OCI-LY7 (cell line): ENCODE results near the gene ZNF555. TPM values are rescaled to one million over a fixed set of nuclear protein-coding genes. Genes with fewer than 3 reads are reported as not detected.
"Not testable (repeated sequence)": the region's sequence is repeated elsewhere in the genome, so short reads cannot be mapped to it uniquely, and the experiment has no call there.

ENCODE experiments used
- BruUV-seq: library from RNA; stranded (reverse); fragments of 400-500 nt; replicated peaks from 2 replicates; lab custom pipeline; 2021; lab: Mats Ljungman, UMichigan
- CTCF ChIA-PET: fragments of 300-600 bp; sonication (Branson Sonifier 250); formaldehyde crosslinking; loops from one replicate; lab custom pipeline; 2022; ENCODE audit warnings: antibody characterized with exemption; ENCODE audit not compliant: unreplicated experiment; lab: Charles Lee
- POLR2A ChIA-PET: fragments of 300-600 bp; sonication (Branson Sonifier 250); formaldehyde crosslinking; loops from one replicate; lab custom pipeline; 2022; ENCODE audit warnings: antibody characterized with exemption; lab: Charles Lee
- DNase-seq: peaks from one replicate; pipeline ENCODE4 v3.0.0-alpha.2; 2015; ENCODE audit warnings: low spot score
- H2AFZ ChIP-seq: fragments of 200-600 bp; sonication (generic), shearing (Covaris generic); 2 replicates; pipeline ENCODE4 v1.6.1; 2014; ENCODE audit warnings: mild to moderate bottlenecking, antibody characterized with exemption, low read length, moderate library complexity
- H3K27ac ChIP-seq: fragments of 200-600 bp; sonication (generic); 2 replicates; pipeline ENCODE4 v1.5.1; 2014; ENCODE audit warnings: mixed run types, low read depth, mild to moderate bottlenecking, moderate library complexity, low read length, inconsistent platforms; ENCODE audit not compliant: poor library complexity, severe bottlenecking
- H3K36me3 ChIP-seq: fragments of 200-600 bp; sonication (generic); 2 replicates; pipeline ENCODE4 v1.6.1; 2014; ENCODE audit warnings: mild to moderate bottlenecking, antibody characterized with exemption, low read length, moderate library complexity, mixed read lengths; ENCODE audit not compliant: insufficient read depth
- H3K4me1 ChIP-seq: fragments of 200-600 bp; sonication (generic); 2 replicates; pipeline ENCODE4 v1.5.1; 2014; ENCODE audit warnings: mild to moderate bottlenecking, low read length; ENCODE audit not compliant: insufficient read depth, poor library complexity, severe bottlenecking
- H3K4me2 ChIP-seq: fragments of 200-600 bp; sonication (generic); 2 replicates; pipeline ENCODE4 v1.6.1; 2014; ENCODE audit warnings: mild to moderate bottlenecking, low read length
- H3K4me3 ChIP-seq: fragments of 200-600 bp; sonication (generic); 2 replicates; pipeline ENCODE4 v1.5.1; 2014; ENCODE audit warnings: mild to moderate bottlenecking, low read depth, low read length; ENCODE audit not compliant: poor library complexity, severe bottlenecking
- H3K79me2 ChIP-seq: fragments of 200-600 bp; sonication (generic); 2 replicates; pipeline ENCODE4 v1.6.1; 2016; ENCODE audit warnings: low read depth, mild to moderate bottlenecking, low read length, moderate library complexity, mixed read lengths; ENCODE audit not compliant: insufficient read depth
- H3K9me2 ChIP-seq: fragments of 200-600 bp; sonication (generic); 2 replicates; pipeline ENCODE4 v1.6.1; 2016; ENCODE audit warnings: mild to moderate bottlenecking, low read length, mixed read lengths; ENCODE audit not compliant: insufficient read depth
- H3K9me3 ChIP-seq: fragments of 200-600 bp; sonication (generic); 2 replicates; pipeline ENCODE4 v1.6.1; 2014; ENCODE audit warnings: mild to moderate bottlenecking, mixed run types, low read length, mixed read lengths
- H4K20me1 ChIP-seq: fragments of 200-600 bp; sonication (generic); 2 replicates; pipeline ENCODE4 v1.6.1; 2014; ENCODE audit warnings: mild to moderate bottlenecking, antibody characterized with exemption, low read length, moderate library complexity, mixed read lengths; ENCODE audit not compliant: insufficient read depth
- CTCF ChIP-seq: fragments of 200-600 bp; sonication (generic); conservative IDR thresholded peaks from 2 replicates; pipeline ENCODE4 v1.5.1; 2014; ENCODE audit warnings: mild to moderate bottlenecking, antibody characterized with exemption, low read length, moderate library complexity, mixed read lengths
- EZH2phosphoT487 ChIP-seq: fragments of 200-600 bp; sonication (generic); IDR thresholded peaks from 2 replicates; pipeline ENCODE4 v1.6.1; 2018; ENCODE audit warnings: low read depth, borderline replicate concordance, mild to moderate bottlenecking, mixed run types, antibody characterized with exemption, low read length, moderate library complexity, mixed read lengths
- intact Hi-C: fragments of 100-400 bp; cut with micrococcal nuclease; formaldehyde crosslinking; loops from one replicate; pipeline ENCODE4 v1.10.0; 2022; ENCODE audit not compliant: unreplicated experiment
- total RNA-seq, 2 experiments: library from RNA; depleted of rRNA in 1 of 2; stranded (reverse); fragments of >200 nt in 1 of 2; shearing (Covaris generic) in 1 of 2; gene quantifications; 2 replicates each; pipeline ENCODE4 v1.2.3, GENCODE V29; 2014 to 2022

The ZNF555 gene
- total RNA-seq, 2 experiments from 2014 or later = 2.4 to 5.1 TPM

- no peaks in the 10 kb centered on the region for H4K20me1 ChIP-seq
- H2AFZ ChIP-seq = peak within 1 kb of the TSS; percentile 99
- no peaks in the 10 kb centered on the region for H3K9me2 ChIP-seq
- TF ChIP-seq EZH2phosphoT487 = no peak
- no peak for TF ChIP-seq CTCF
- ChIA-PET POLR2A (interaction anchor here (0.6 to 1.1 kb wide), 3 partner anchors 50 to 135 kb away, joined by 3 to 5 read pairs (median 3); partner anchors contain the start of gene ZNF555), CTCF (no interaction called here)
- peak within 1 kb of the TSS; percentile 100 for H3K4me2 ChIP-seq
- no peaks in the 10 kb centered on the region for H3K9me3 ChIP-seq
- DNase-seq = peak; percentile 100
- peaks cover 15% of the 10 kb centered on the region for H3K4me1 ChIP-seq
- H3K27ac ChIP-seq = peak within 1 kb of the TSS; percentile 30
- H3K36me3 ChIP-seq = no peaks in the 10 kb centered on the region
- H3K79me2 ChIP-seq = peaks cover 7% of the 10 kb centered on the region; the same call in 1 of the 2 replicates
- BruUV-seq = no TSS peak
- intact Hi-C loops = no loop called here
- peak within 1 kb of the TSS; percentile 98 for H3K4me3 ChIP-seq
Observed at GRCh38 chr19:2900296-2901252, 59.3 kb downstream of the ZNF555 start, which contains the start of gene ZNF57. Gene ZNF57 (plus strand): TSS chr19:2900928. CDS start chr19:2901046, 118 bp downstream.

GRCh38 chr19:2902590-2903218 is 61.4 kb downstream of the ZNF555 start:
- POLR2A ChIA-PET = no interaction called here
- DNase-seq = no peak
- CTCF ChIA-PET = no interaction called here
- Histone ChIP-seq H4K20me1 (no peaks in the 10 kb centered on the region), H3K79me2 (peaks cover 13% of the 10 kb centered on the region; the same call in 1 of the 2 replicates), H2AFZ (no peak overlapping the region), H3K27ac (no peak overlapping the region), H3K4me3 (no peak overlapping the region), H3K9me2 (no peaks in the 10 kb centered on the region), H3K36me3 (no peaks in the 10 kb centered on the region), H3K4me2 (peak overlapping the region; percentile 72; the same call in 1 of the 2 replicates), H3K9me3 (no peaks in the 10 kb centered on the region), H3K4me1 (peaks cover 15% of the 10 kb centered on the region)
- intact Hi-C loops = no loop called here
- no peak for TF ChIP-seq EZH2phosphoT487
- TF ChIP-seq CTCF = no peak
- BruUV-seq = no TSS peak

GRCh38 chr19:2903326-2903725 is 62.1 kb downstream of the ZNF555 start:
- H3K9me2 ChIP-seq, CTCF ChIA-PET, H3K4me2 ChIP-seq, H4K20me1 ChIP-seq, H2AFZ ChIP-seq, DNase-seq, intact Hi-C loops, H3K4me3 ChIP-seq, H3K36me3 ChIP-seq, BruUV-seq, H3K27ac ChIP-seq, POLR2A ChIA-PET, H3K9me3 ChIP-seq: not testable (repeated sequence)
- Histone ChIP-seq H3K79me2 (peaks cover 16% of the 10 kb centered on the region; the same call in 1 of the 2 replicates), H3K4me1 (peaks cover 15% of the 10 kb centered on the region)
